A549 treated with GW870086 at 1 μM for 4 hours (cell line): ENCODE measurements around the gene GGA3. TPM values are rescaled to one million over a fixed set of nuclear protein-coding genes. Genes with fewer than 3 reads are reported as not detected.

Experiments used
- total RNA-seq: library from RNA; stranded (reverse); fragments of 200-300 nt; extraction: Qiagen RNA extraction; gene quantifications from 5 replicates; pipeline ENCODE4 v1.2.3, GENCODE V29; 2022; ENCODE audit warnings: low read depth

Gene GGA3
- 22.1 to 30.9 TPM (median 28.0 TPM) in 5 replicates for total RNA-seq

GRCh38 chr17:75261336-75262111, at the start of gene GGA3, which contains the start of gene MRPS7:
Gene GGA3, minus strand, starts transcription at chr17:75261606. Its CDS starts 19 bp downstream, at chr17:75261587.
Gene MRPS7, plus strand, starts transcription at chr17:75261879. Its CDS starts 22 bp downstream, at chr17:75261901.

DNA sequence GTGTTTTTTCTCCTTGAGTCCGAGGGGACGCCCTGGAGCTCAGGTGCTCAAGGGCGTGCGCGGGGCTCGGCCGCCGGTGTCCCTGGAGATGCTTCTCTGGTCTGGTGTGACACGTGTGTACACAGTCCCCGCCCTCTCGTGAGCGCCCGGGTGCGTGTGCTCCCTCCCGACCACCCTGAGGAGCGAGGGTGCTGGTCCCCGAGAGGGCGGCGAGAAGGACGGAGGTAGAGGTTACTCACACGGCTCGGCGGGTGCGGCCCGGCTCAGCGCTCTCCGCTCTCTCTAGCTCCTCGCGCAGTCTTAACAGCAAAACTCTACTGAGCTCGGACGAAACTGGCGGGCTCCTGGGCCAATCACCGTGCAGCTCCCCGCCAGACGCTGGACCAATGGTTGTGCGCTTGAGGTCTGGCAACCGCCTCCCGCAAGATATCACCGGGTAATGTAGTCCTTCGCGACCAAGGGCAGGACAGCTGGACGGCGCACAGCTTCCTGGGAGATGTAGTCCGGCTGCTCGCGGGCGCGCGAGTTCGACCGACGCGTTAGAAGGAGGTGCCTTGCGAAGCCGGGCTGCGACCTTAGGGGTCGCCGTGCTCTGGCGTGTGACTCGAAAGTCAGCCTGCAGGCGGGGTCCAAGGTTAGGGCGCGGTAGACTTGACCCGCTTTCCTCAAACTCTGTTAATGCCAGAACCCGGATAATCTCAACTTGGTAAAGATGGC, 27.9 kb upstream of the GGA3 start, which contains the start of gene SLC25A19:
TSS of gene SLC25A19 (minus strand) at position 319 of the 717 bp plus-strand sequence. CDS start 2,669 bp downstream, outside the sequence.

DNA sequence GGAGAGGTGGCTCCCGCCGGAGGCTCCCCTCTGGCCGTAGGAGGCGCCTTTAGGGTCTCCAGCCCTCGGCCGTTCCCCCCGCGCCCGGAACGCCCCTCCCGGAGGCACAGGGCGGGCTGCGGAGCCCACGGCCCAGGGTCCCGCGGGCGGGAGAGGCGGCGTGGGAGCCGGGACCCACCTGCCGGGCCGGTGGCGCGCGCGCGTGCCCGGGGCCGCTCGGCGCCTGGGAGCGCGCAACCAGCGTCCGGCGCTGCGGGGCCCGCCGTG, 9.5 kb upstream of the GGA3 start, which contains the start of gene MIF4GD:
TSS of gene MIF4GD (minus strand) at position 266 of the 267 bp plus-strand sequence. CDS start 1,036 bp downstream, outside the sequence.

GRCh38 chr17:75205037-75205792, 56.2 kb downstream of the GGA3 start, which contains the start of gene NUP85:
Gene NUP85, plus strand, starts transcription at chr17:75205679. Its CDS starts 83 bp downstream, at chr17:75205762.

Other genes with a start within 250 kb of the GGA3 start
- gene MRPL58, start 248.9 kb downstream of the GGA3 start, total RNA-seq = 72.9 to 81.4 TPM (median 79.5 TPM) in 5 replicates
- gene ATP5PD, start 214.6 kb downstream of the GGA3 start, total RNA-seq = 492 to 570 TPM (median 501 TPM) in 5 replicates
- 27.5 to 32.0 TPM (median 31.1 TPM) in 5 replicates for gene KCTD2, start 214.4 kb downstream of the GGA3 start, total RNA-seq
- 26.1 to 36.0 TPM (median 31.7 TPM) in 5 replicates for gene SLC16A5, start 173.7 kb downstream of the GGA3 start, total RNA-seq
- gene ARMC7, start 151.6 kb downstream of the GGA3 start, total RNA-seq = 17.1 to 20.9 TPM (median 18.8 TPM) in 5 replicates
- 89.6 to 134 TPM (median 128 TPM) in 5 replicates for gene NT5C, start 129.9 kb downstream of the GGA3 start, total RNA-seq
- gene JPT1, start 107.1 kb downstream of the GGA3 start, total RNA-seq = 739 to 848 TPM (median 789 TPM) in 5 replicates
- gene SUMO2, start 78.6 kb downstream of the GGA3 start, total RNA-seq = 289 to 400 TPM (median 383 TPM) in 5 replicates
- gene NUP85, start 55.9 kb downstream of the GGA3 start, total RNA-seq = 92.5 to 107 TPM (median 99.5 TPM) in 5 replicates
- 147 to 182 TPM (median 171 TPM) in 5 replicates for gene MRPS7, start 273 bp upstream of the GGA3 start, total RNA-seq
- gene MIF4GD, start 9.6 kb upstream of the GGA3 start, total RNA-seq = 31.2 to 36.9 TPM (median 34.7 TPM) in 5 replicates
- gene SLC25A19, start 27.8 kb upstream of the GGA3 start, total RNA-seq = 16.2 to 19.6 TPM (median 18.6 TPM) in 5 replicates
- gene GRB2, start 144.1 kb upstream of the GGA3 start, total RNA-seq = 87.9 to 114 TPM (median 99.8 TPM) in 5 replicates
- gene TMEM94, start 195.0 kb upstream of the GGA3 start, total RNA-seq = 38.2 to 53.1 TPM (median 46.0 TPM) in 5 replicates